ENCODE results near the gene ATP5PB. TPM values are rescaled to one million over a fixed set of nuclear protein-coding genes. Genes with fewer than 3 reads are reported as not detected.

The ATP5PB gene
- polyA plus RNA-seq, 1 donor from 2014 or later: 597 TPM

- Histone ChIP-seq H3K79me2 (replicated peaks; ENCODE audit: insufficient read depth, low read length) (peaks cover 3% of the 10 kb centered on the region), H2AFZ (ENCODE audit: low read depth, low read length) (no peak overlapping the region), H3K4me2 (ENCODE audit: low read length) (no peak overlapping the region), H3F3A (ENCODE audit: insufficient read depth, low read length, poor library complexity, severe bottlenecking) (no peaks in the 10 kb centered on the region), H4K20me1 (ENCODE audit: insufficient read depth) (no peaks in the 10 kb centered on the region), H3K4me3 (ENCODE audit: low read length) (no peak overlapping the region), H3K27me3 (ENCODE audit: insufficient read depth, low read depth, low read length) (no peaks in the 10 kb centered on the region), H3K9me2 (ENCODE audit: insufficient read depth, low read length) (no peaks in the 10 kb centered on the region), H3K9ac (ENCODE audit: low read length) (no peak overlapping the region), H3K36me3 (ENCODE audit: insufficient read depth, low read length) (peaks cover 15% of the 10 kb centered on the region), H3K27ac (ENCODE audit: low read length) (no peak overlapping the region), H3K9me3 (ENCODE audit: low read length) (no peaks in the 10 kb centered on the region)
- TF ChIP-seq EP300 (conservative IDR thresholded peaks at IDR 0.05; ENCODE audit: poor library complexity, severe bottlenecking) (no peak), CTCF (IDR thresholded peaks at IDR 0.05; ENCODE audit: poor library complexity, severe bottlenecking) (no peak), RAD21 (conservative IDR thresholded peaks at IDR 0.05) (no peak), TAF1 (IDR thresholded peaks at IDR 0.05; ENCODE audit: low read depth) (no peak), MXI1 (conservative IDR thresholded peaks at IDR 0.05; ENCODE audit: poor library complexity, severe bottlenecking) (no peak), POLR2AphosphoS5 (IDR thresholded peaks at IDR 0.05) (no peak), EZH2 (IDR thresholded peaks at IDR 0.05; ENCODE audit: borderline replicate concordance, insufficient read depth, low read length, poor library complexity, severe bottlenecking) (no peak), REST (IDR thresholded peaks at IDR 0.05; ENCODE audit: borderline replicate concordance) (no peak), SMC3 (conservative IDR thresholded peaks at IDR 0.05; ENCODE audit: poor library complexity) (no peak)
Measured at GRCh38 chr1:111462370-111463028, 13.2 kb downstream of the ATP5PB start.

GRCh38 chr1:111463029-111463683 lies 13.9 kb downstream of the ATP5PB start:
- TF ChIP-seq POLR2AphosphoS5 (IDR thresholded peaks at IDR 0.05): no peak
- no peak for TF ChIP-seq CTCF (IDR thresholded peaks at IDR 0.05; ENCODE audit: poor library complexity, severe bottlenecking)
- TF ChIP-seq TAF1 (IDR thresholded peaks at IDR 0.05; ENCODE audit: low read depth): no peak
- no peak for TF ChIP-seq SMC3 (conservative IDR thresholded peaks at IDR 0.05; ENCODE audit: poor library complexity)
- TF ChIP-seq MXI1 (conservative IDR thresholded peaks at IDR 0.05; ENCODE audit: poor library complexity, severe bottlenecking): no peak
- no peak for TF ChIP-seq EZH2 (IDR thresholded peaks at IDR 0.05; ENCODE audit: borderline replicate concordance, insufficient read depth, low read length, poor library complexity, severe bottlenecking)
- no peak for TF ChIP-seq RAD21 (conservative IDR thresholded peaks at IDR 0.05)
- no peak for TF ChIP-seq EP300 (conservative IDR thresholded peaks at IDR 0.05; ENCODE audit: poor library complexity, severe bottlenecking)
- no peak for TF ChIP-seq REST (IDR thresholded peaks at IDR 0.05; ENCODE audit: borderline replicate concordance)
- Histone ChIP-seq H3K36me3 (ENCODE audit: insufficient read depth, low read length) (peaks cover 9% of the 10 kb centered on the region), H3K4me2 (ENCODE audit: low read length) (no peak overlapping the region)

More at GRCh38 chr1:111463029-111463683, 13.9 kb downstream of the ATP5PB start:
- Histone ChIP-seq H3F3A (ENCODE audit: insufficient read depth, low read length, poor library complexity, severe bottlenecking) (no peaks in the 10 kb centered on the region), H3K27me3 (ENCODE audit: insufficient read depth, low read depth, low read length) (no peaks in the 10 kb centered on the region), H3K79me2 (replicated peaks; ENCODE audit: insufficient read depth, low read length) (no peaks in the 10 kb centered on the region), H2AFZ (ENCODE audit: low read depth, low read length) (no peak overlapping the region), H4K20me1 (ENCODE audit: insufficient read depth) (no peaks in the 10 kb centered on the region), H3K4me3 (ENCODE audit: low read length) (no peak overlapping the region), H3K9me3 (ENCODE audit: low read length) (no peaks in the 10 kb centered on the region), H3K9ac (ENCODE audit: low read length) (no peak overlapping the region), H3K27ac (ENCODE audit: low read length) (no peak overlapping the region), H3K9me2 (ENCODE audit: insufficient read depth, low read length) (no peaks in the 10 kb centered on the region)
